Upper lobe of left lung (tissue), 6 donors: ENCODE data around the gene HLA-DQB1. TPM values are rescaled to one million over a fixed set of nuclear protein-coding genes. Genes with fewer than 3 reads are reported as not detected.
"Not testable (repeated sequence)": the region's sequence is repeated elsewhere in the genome, so short reads cannot be mapped to it uniquely, and the experiment has no call there.

Experiments
- ATAC-seq, 2 donors: fragments of 200-7000 bp; cut with Tn5 transposase; one replicate each; pipeline ENCODE4 v1.9.1; 2022; ENCODE audit warnings: mild to moderate bottlenecking in 2 of 2, moderate library complexity in 2 of 2; ENCODE audit not compliant: low FRiP score in 2 of 2
- DNase-seq, 2 donors: peaks; one replicate each; pipeline ENCODE4 v3.0.0-alpha.2; 2019 to 2020
- H3K27ac ChIP-seq, 4 donors: fragments of 200-600 bp; sonication (generic); one replicate each; pipeline ENCODE4 v1.5.1; 2016 to 2019
- H3K27me3 ChIP-seq, 4 donors: fragments of 200-600 bp; sonication (generic); one replicate each; pipeline ENCODE4 v1.5.1; 2017 to 2019
- H3K36me3 ChIP-seq, 4 donors: fragments of 200-600 bp; sonication (generic); one replicate each; pipeline ENCODE4 v1.5.1; 2016 to 2019
- H3K4me1 ChIP-seq, 4 donors: fragments of 200-600 bp; sonication (generic); one replicate each; pipeline ENCODE4 v1.5.1; 2018 to 2019
- H3K4me3 ChIP-seq, 4 donors: fragments of 200-600 bp; sonication (generic); one replicate each; pipeline ENCODE4 v1.5.1; 2017 to 2019; ENCODE audit warnings: mild to moderate bottlenecking in 2 of 4, moderate library complexity in 1 of 4
- H3K9me3 ChIP-seq, 4 donors: fragments of 200-600 bp; sonication (generic); one replicate each; pipeline ENCODE4 v1.5.1; 2018 to 2019
- CTCF ChIP-seq, 6 experiments: fragments of 450-650 bp in 4 of 6; fragments of 200-600 bp in 2 of 6; sonication (generic) in 2 of 6; IDR thresholded peaks; one replicate each; pipeline ENCODE4 v1.5.1; 2016 to 2019; ENCODE audit warnings: antibody characterized with exemption in 6 of 6
- EP300 ChIP-seq, 4 donors: sonication (generic); formaldehyde crosslinking; IDR thresholded peaks; one replicate each; pipeline ENCODE4 v1.5.1; 2017; ENCODE audit warnings: antibody characterized with exemption in 4 of 4, control low read depth in 2 of 4
- POLR2A ChIP-seq, 4 donors: fragments of 450-650 bp; IDR thresholded peaks; one replicate each; pipeline ENCODE4 v1.5.1; 2016 to 2017; ENCODE audit warnings: antibody characterized with exemption in 4 of 4, mild to moderate bottlenecking in 2 of 4
- POLR2AphosphoS5 ChIP-seq, 2 donors: sonication (generic); formaldehyde crosslinking; IDR thresholded peaks; one replicate each; pipeline ENCODE4 v1.5.1; 2017; ENCODE audit warnings: antibody characterized with exemption in 2 of 2
- WGBS, 2 donors: methylation state at CpG; one replicate each; pipeline ENCODE4 v1.1.5; 2017 to 2018; 5-methylcytosine and 5-hydroxymethylcytosine counted together
- total RNA-seq, 6 donors: library from RNA; depleted of rRNA in 4 of 6; stranded (reverse); fragments of >200 nt in 4 of 6; gene quantifications; one replicate each; pipeline versions ENCODE4 v1.1.0 to v1.2.1, GENCODE V29; 2016 to 2021
- donor health status: DM: no; HTN: no; CAD: no; lungs with moderate emphysema.
- donor health status: DM: no; HTN: yes; CAD: no; lungs with severe emphysema.

HLA-DQB1 gene
- total RNA-seq, 6 donors from 2014 or later, result 1.0 to 154 (median 36.3) TPM

GRCh38 chr6:32655203-32655710 lies 11.2 kb downstream of the HLA-DQB1 start:
- 49 to 56% methylated on average over 2 of the region's 2 CpGs for WGBS, 2 donors
- H3K27ac ChIP-seq, result no peak overlapping the region
- no peak for TF ChIP-seq EP300 (IDR thresholded peaks at IDR 0.05)
- H3K9me3 ChIP-seq, result no peaks in the 10 kb centered on the region
- H3K4me3 ChIP-seq, result no peak overlapping the region
- H3K27me3 ChIP-seq, result no peaks in the 10 kb centered on the region
- ATAC-seq (no peak), DNase-seq (no peak)
- no peaks in the 10 kb centered on the region for H3K4me1 ChIP-seq
- H3K36me3 ChIP-seq, result no peaks in the 10 kb centered on the region

GRCh38 chr6:32645047-32645703 lies 21.3 kb downstream of the HLA-DQB1 start:
- Histone ChIP-seq H3K27me3 (no peaks in the 10 kb centered on the region), H3K9me3 (no peaks in the 10 kb centered on the region), H3K4me3 (no peak overlapping the region), H3K36me3 (no peaks in the 10 kb centered on the region), H3K27ac (no peak overlapping the region), H3K4me1 (no peaks in the 10 kb centered on the region)
- ATAC-seq (no peak), DNase-seq (no peak)
- TF ChIP-seq POLR2A (IDR thresholded peaks at IDR 0.05) (no peak), CTCF (IDR thresholded peaks at IDR 0.05) (no peak), POLR2AphosphoS5 (IDR thresholded peaks at IDR 0.05) (no peak), EP300 (IDR thresholded peaks at IDR 0.05) (no peak)
- WGBS, 2 donors, result 69 to 83% methylated on average over 6 of the region's 6 CpGs

GRCh38 chr6:32643904-32644303 lies 22.6 kb downstream of the HLA-DQB1 start:
- ATAC-seq (no peak), DNase-seq (no peak)
- no peak for TF ChIP-seq CTCF (IDR thresholded peaks at IDR 0.05)
- TF ChIP-seq POLR2AphosphoS5 (IDR thresholded peaks at IDR 0.05), result no peak
- no peak for TF ChIP-seq POLR2A (IDR thresholded peaks at IDR 0.05)
- TF ChIP-seq EP300 (IDR thresholded peaks at IDR 0.05), result no peak
- no peak overlapping the region for H3K27ac ChIP-seq
- no peaks in the 10 kb centered on the region for H3K27me3 ChIP-seq
- no peaks in the 10 kb centered on the region for H3K36me3 ChIP-seq
- H3K4me3 ChIP-seq, result no peak overlapping the region
- 69 to 71% methylated on average over 4 of the region's 4 CpGs for WGBS, 2 donors
- H3K4me1 ChIP-seq, result no peaks in the 10 kb centered on the region
- H3K9me3 ChIP-seq, result no peaks in the 10 kb centered on the region

- no peaks in the 10 kb centered on the region for H3K27me3 ChIP-seq
- H3K9me3 ChIP-seq, result no peaks in the 10 kb centered on the region
- no peak for ATAC-seq
- no peak for DNase-seq
- 63 to 64% methylated on average over 5 to 6 of the region's 6 CpGs for WGBS, 2 donors
- no peaks in the 10 kb centered on the region for H3K36me3 ChIP-seq
- H3K4me1 ChIP-seq, result no peaks in the 10 kb centered on the region
- no peak overlapping the region for H3K4me3 ChIP-seq
- H3K27ac ChIP-seq, result no peak overlapping the region
- no peak for TF ChIP-seq POLR2A (IDR thresholded peaks at IDR 0.05)
- no peak for TF ChIP-seq CTCF (IDR thresholded peaks at IDR 0.05)
- no peak for TF ChIP-seq EP300 (IDR thresholded peaks at IDR 0.05)
- no peak for TF ChIP-seq POLR2AphosphoS5 (IDR thresholded peaks at IDR 0.05)
These were observed 23.7 kb downstream of the HLA-DQB1 start for GRCh38 chr6:32642720-32643106.

GRCh38 chr6:32641785-32642719 lies 24.4 kb downstream of the HLA-DQB1 start:
- H3K27ac ChIP-seq, H3K4me3 ChIP-seq, H3K9me3 ChIP-seq, DNase-seq, ATAC-seq, H3K4me1 ChIP-seq, H3K36me3 ChIP-seq, H3K27me3 ChIP-seq: not testable (repeated sequence)
- WGBS, 2 donors, result 43 to 62% methylated on average over 1 to 2 of the region's 2 CpGs
